Testis (tissue), 2 donors: ENCODE data around the gene ARL4D.

Source experiments
- POLR2A ChIP-seq: fragments of 450-650 bp; IDR thresholded peaks from one replicate; pipeline ENCODE4 v1.6.1; 2017; ENCODE audit warnings: antibody characterized with exemption, mild to moderate bottlenecking, moderate library complexity
- TF ChIP-seq, protein P1 (sequence below), 3 experiments: fragments of 450-650 bp in 2 of 3; fragments of 200-600 bp in 1 of 3; sonication (generic) in 1 of 3; IDR thresholded peaks; one replicate each; pipeline ENCODE4 v1.5.1; 2016 to 2019; ENCODE audit warnings: antibody characterized with exemption in 3 of 3, mild to moderate bottlenecking in 2 of 3, moderate library complexity in 1 of 3

DNA sequence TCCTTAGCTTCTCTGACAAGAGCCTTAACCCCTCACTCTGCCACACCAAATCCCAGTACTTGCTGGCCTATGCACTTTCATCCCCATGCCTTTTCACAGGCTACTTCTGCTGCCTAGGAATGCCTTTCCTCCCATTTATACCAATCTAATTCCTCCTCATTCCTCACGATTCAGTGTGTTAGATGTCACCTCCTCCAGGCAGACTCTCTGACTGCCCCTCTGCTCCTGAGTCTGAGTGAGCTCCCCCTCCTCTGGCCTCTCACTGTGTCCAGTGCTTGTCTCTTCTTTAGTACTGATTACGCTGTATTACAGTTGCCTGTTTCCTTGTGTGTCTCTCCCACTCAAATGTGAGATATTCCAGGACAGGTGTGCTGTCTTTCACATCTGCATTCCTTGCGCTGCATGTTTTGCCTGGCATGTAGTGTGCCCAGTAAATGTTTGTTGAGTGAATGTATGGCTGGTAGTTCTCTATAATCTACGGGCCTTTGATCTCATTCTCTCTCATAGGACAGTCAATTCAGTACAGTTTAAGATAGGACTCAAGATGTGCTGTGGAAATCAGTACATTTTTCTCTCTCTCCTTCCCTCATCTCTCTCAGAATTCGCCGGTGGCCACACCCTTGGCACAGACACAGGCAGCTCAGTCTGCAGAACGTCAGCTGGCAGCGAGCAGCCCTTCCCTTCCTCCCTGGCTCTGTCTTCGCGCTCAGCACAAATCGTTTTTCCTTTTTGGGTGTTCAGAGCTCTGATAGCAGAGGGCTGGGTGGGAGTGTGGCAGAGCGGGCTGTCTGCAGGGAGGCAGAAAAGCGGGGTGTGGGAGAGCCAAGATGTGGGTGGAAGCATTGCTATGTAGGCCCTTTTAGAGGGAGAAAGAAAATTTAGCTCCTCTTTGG lies 18.5 kb downstream of the ARL4D start:
- TF ChIP-seq, protein P1, sequence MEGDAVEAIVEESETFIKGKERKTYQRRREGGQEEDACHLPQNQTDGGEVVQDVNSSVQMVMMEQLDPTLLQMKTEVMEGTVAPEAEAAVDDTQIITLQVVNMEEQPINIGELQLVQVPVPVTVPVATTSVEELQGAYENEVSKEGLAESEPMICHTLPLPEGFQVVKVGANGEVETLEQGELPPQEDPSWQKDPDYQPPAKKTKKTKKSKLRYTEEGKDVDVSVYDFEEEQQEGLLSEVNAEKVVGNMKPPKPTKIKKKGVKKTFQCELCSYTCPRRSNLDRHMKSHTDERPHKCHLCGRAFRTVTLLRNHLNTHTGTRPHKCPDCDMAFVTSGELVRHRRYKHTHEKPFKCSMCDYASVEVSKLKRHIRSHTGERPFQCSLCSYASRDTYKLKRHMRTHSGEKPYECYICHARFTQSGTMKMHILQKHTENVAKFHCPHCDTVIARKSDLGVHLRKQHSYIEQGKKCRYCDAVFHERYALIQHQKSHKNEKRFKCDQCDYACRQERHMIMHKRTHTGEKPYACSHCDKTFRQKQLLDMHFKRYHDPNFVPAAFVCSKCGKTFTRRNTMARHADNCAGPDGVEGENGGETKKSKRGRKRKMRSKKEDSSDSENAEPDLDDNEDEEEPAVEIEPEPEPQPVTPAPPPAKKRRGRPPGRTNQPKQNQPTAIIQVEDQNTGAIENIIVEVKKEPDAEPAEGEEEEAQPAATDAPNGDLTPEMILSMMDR (IDR thresholded peaks at IDR 0.05) = no peak
- TF ChIP-seq POLR2A = no peak
